Sigmoid colon (tissue), 4 donors: Measurements from ENCODE around the gene CCDC149.

ENCODE experiments used
- EP300 ChIP-seq, 4 donors: sonication (generic); formaldehyde crosslinking; IDR thresholded peaks; one replicate each; pipeline ENCODE4 v1.6.1; 2017; ENCODE audit warnings: antibody characterized with exemption in 4 of 4
- POLR2A ChIP-seq, 2 donors: fragments of 450-650 bp; IDR thresholded peaks; one replicate each; pipeline ENCODE4 v1.6.1; 2016; ENCODE audit warnings: antibody characterized with exemption in 2 of 2, mild to moderate bottlenecking in 2 of 2, moderate library complexity in 2 of 2
- TF ChIP-seq, protein P1 (sequence below), 4 experiments: fragments of 450-650 bp in 3 of 4; fragments of 200-600 bp in 1 of 4; IDR thresholded peaks; one replicate each; pipeline ENCODE4 v1.5.1; 2016 to 2019; ENCODE audit warnings: antibody characterized with exemption in 4 of 4, mild to moderate bottlenecking in 3 of 4, moderate library complexity in 2 of 4

DNA sequence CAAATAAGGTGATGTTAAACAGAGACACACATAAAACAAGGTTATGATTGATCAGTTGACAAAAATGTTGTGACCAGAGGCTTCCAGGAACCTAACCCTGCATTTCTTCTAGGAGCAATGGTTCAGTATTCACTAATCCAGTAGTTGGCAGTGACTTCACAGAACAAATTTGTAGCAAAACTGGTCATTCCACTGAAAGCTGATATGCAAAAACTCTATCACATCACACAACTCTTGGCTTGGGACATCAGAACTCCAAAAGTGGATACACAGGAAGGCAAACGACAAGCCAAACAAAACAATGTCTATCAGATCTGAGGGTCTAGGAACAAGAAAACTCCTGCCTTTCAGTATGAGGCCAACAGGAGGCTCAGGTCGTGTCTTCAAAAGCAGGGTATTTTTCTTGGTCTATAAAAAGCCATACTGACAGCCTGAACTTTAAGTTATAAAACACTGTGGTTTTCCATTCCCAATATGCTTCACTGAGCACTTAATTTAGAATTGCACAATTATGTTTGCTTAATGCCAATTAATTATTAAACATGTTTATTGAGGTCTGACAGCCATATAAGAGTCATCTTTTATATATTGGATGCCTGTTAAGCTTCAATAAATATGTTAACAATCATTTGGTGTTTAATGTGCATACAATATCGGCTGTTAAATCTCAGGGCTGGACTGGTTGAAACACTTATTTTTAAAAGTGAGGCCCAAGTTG is 71.9 kb downstream of the CCDC149 start:
- TF ChIP-seq, protein P1, sequence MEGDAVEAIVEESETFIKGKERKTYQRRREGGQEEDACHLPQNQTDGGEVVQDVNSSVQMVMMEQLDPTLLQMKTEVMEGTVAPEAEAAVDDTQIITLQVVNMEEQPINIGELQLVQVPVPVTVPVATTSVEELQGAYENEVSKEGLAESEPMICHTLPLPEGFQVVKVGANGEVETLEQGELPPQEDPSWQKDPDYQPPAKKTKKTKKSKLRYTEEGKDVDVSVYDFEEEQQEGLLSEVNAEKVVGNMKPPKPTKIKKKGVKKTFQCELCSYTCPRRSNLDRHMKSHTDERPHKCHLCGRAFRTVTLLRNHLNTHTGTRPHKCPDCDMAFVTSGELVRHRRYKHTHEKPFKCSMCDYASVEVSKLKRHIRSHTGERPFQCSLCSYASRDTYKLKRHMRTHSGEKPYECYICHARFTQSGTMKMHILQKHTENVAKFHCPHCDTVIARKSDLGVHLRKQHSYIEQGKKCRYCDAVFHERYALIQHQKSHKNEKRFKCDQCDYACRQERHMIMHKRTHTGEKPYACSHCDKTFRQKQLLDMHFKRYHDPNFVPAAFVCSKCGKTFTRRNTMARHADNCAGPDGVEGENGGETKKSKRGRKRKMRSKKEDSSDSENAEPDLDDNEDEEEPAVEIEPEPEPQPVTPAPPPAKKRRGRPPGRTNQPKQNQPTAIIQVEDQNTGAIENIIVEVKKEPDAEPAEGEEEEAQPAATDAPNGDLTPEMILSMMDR (IDR thresholded peaks at IDR 0.05) = no peak
- TF ChIP-seq EP300 (IDR thresholded peaks at IDR 0.05) (no peak), POLR2A (IDR thresholded peaks at IDR 0.05) (no peak)
